Measurements from ENCODE around the gene NOL4L. TPM values are rescaled to one million over a fixed set of nuclear protein-coding genes. Genes with fewer than 3 reads are reported as not detected.

Gene NOL4L
- total RNA-seq, 4 donors from 2014 or later, result 18.5 to 29.9 (median 24.8) TPM

DNA sequence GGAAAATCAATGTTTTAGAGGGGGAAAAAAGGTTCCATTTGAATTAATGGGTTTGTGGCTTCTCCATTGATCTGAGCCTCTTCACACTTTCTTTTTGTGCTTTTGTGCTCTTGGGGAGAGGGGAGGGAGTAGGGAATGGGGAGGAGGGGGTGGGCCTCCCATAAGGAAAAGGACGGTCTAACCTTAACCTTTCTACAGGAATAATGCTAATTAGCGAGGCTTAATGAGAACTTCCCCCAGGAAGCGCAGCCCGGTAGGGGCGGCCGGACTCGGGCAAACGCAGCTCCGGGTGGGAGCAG lies 103.0 kb downstream of the NOL4L start:
- Histone ChIP-seq H3K27me3 (no peaks in the 10 kb centered on the region), H3K4me3 (replicated peaks in 1 of 3) (peak overlapping the region; percentile 34 to 89 (median 75)), H3K9me3 (no peaks in the 10 kb centered on the region), H3K4me1 (peaks cover 42 to 53% of the 10 kb centered on the region in 2 donors), H3K36me3 (no peaks in the 10 kb centered on the region), H3K27ac (peak overlapping the region; percentile 28 to 93 (median 82))
- TF ChIP-seq, protein P1, sequence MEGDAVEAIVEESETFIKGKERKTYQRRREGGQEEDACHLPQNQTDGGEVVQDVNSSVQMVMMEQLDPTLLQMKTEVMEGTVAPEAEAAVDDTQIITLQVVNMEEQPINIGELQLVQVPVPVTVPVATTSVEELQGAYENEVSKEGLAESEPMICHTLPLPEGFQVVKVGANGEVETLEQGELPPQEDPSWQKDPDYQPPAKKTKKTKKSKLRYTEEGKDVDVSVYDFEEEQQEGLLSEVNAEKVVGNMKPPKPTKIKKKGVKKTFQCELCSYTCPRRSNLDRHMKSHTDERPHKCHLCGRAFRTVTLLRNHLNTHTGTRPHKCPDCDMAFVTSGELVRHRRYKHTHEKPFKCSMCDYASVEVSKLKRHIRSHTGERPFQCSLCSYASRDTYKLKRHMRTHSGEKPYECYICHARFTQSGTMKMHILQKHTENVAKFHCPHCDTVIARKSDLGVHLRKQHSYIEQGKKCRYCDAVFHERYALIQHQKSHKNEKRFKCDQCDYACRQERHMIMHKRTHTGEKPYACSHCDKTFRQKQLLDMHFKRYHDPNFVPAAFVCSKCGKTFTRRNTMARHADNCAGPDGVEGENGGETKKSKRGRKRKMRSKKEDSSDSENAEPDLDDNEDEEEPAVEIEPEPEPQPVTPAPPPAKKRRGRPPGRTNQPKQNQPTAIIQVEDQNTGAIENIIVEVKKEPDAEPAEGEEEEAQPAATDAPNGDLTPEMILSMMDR (IDR thresholded peaks at IDR 0.05), result no peak
- no peak for TF ChIP-seq POLR2A (IDR thresholded peaks at IDR 0.05)
- WGBS, 2 donors, result 5 to 10% methylated on average over 9 of the region's 9 CpGs
- intact Hi-C loops (cut with DNase I), result loop anchor here (5.0 kb wide), 1 partner anchor 125 kb away; the partner anchor contains the start of gene ASXL1
- DNase-seq, result no peak

DNA sequence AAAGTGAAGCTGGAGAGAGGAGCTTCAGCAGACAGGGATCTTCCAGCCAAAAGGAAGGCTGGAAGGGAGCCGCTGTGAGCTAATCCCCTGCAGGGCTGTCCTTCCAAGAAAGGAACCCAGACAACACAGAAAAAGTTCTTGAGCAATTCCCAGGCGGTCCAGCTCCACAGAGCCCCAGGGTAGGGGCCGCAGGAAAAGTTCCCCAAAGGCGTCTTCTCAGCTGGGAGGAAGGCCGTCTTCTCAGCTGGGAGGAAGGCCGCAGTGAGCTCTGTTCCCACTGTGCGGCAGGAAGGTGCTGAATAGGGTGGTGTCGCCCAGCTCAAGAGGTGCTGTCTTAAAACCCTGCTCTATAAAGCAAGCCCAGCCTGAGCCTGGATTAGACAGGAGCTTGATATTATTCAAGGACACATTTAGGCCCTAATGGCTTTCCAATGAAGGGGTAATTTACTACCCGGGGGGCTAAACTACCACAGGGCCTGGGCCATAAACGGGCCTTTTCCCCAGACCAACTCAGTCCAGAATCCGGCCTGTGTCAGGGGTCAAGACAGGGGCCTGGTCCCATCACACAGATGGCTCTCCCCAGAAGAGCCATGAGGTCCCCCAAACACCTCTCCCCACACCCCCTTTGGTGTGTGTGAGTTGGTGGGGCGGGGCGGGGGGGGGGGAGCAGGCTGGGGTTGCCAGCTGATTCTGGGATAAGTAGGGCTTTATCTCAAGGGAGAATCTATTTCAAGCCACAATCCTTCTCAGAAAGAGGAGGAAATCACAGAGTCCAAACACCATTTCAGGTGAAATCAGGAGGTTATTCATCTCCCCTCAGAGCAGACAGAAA lies 103.6 kb downstream of the NOL4L start:
- intact Hi-C loops (cut with DNase I), result loop anchor here (5.0 kb wide), 1 partner anchor 124 kb away; the partner anchor contains the start of gene ASXL1
- Histone ChIP-seq H3K4me1 (peaks cover 47 to 59% of the 10 kb centered on the region in 2 donors), H3K4me3 (replicated peaks in 1 of 3) (peak overlapping the region in 1 of 3 donors; percentile 89), H3K27me3 (no peaks in the 10 kb centered on the region), H3K9me3 (no peaks in the 10 kb centered on the region), H3K36me3 (no peaks in the 10 kb centered on the region), H3K27ac (peak overlapping the region; percentile 28 to 93 (median 82))
- WGBS, 2 donors, result 34 to 46% methylated on average over 11 of the region's 13 CpGs
- TF ChIP-seq, protein P1 (IDR thresholded peaks at IDR 0.05), result no peak
- no peak for DNase-seq

DNA sequence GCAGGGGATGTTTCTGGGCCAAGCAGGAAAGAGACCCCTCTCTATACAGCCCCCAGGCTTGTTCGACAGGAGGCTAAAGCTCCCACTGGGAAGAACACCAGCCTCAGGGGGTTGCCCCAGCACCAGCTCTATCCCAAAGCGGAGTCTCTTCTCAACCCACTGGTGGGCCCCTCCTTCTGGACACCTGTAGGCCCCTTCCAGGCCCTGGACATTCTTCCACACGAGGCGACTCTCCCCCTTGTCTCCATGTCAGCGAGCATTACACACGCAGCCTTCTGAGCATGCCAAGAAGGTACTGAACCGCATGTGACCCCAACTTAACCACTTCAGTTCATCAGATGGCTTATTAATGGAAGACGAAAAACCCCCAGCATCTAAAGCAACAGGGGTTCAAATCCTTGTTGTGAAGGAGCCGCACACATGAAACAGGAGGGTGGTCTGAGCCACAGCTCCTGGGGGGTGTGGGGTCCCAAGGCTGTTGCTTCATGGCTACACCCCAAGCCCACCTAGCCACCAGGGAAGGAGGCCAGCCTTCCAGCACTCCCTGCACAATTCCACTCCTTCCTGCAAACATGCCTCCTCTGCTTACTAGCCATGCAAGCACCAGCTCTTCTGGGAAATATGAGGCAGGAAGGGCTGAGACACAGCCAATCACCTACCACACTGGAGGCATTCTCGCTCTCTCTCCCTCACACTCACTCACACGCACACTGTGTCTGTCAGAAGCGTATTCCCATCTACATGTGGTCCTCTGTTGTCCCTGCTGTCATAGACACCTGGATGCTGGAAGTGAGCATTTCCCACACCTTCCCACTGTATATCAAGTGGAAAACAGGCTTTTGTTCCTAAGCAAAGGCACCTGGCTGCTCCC lies 104.5 kb downstream of the NOL4L start:
- Histone ChIP-seq H3K36me3 (no peaks in the 10 kb centered on the region), H3K27ac (peak overlapping the region; percentile 28 to 93 (median 82)), H3K4me3 (replicated peaks in 1 of 3) (no peak overlapping the region), H3K4me1 (peaks cover 56 to 68% of the 10 kb centered on the region in 2 donors), H3K9me3 (no peaks in the 10 kb centered on the region), H3K27me3 (no peaks in the 10 kb centered on the region)
- intact Hi-C loops (cut with DNase I), result loop anchor here (5.0 kb wide), 1 partner anchor 123 kb away; the partner anchor contains the start of gene ASXL1
- DNase-seq, result peak; percentile 57 to 65
- 46 to 49% methylated on average over 11 to 12 of the region's 12 CpGs for WGBS, 2 donors
- no peak for TF ChIP-seq POLR2A (IDR thresholded peaks at IDR 0.05)
- TF ChIP-seq, protein P1 (IDR thresholded peaks at IDR 0.05), result no peak

DNA sequence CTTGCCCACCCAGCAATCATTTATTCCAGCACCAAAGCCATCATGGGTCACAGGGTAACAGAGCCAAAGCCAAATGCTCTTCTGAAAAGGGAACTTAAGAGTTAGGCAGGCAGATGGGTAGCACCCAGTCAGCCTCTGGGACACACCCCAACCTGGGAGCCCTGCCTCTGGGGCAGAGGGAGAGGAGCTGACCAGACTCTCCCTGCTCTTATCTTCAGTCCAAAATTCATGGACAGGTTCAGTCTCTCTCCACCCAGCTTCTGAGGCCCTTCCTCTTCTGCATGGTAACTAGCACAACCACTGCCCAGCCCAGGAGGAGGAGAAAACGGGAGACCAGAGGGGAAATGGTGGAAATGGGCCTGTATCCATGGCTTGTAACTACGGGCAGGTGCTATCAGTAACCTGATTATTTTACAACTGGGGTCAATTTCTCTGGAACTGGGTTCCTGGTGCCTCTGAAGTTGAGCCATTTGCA lies 105.4 kb downstream of the NOL4L start:
- no peaks in the 10 kb centered on the region for H3K36me3 ChIP-seq
- intact Hi-C loops (cut with DNase I), result loop anchor here (5.0 kb wide), 1 partner anchor 122 kb away; the partner anchor contains the start of gene ASXL1
- TF ChIP-seq, protein P1 (IDR thresholded peaks at IDR 0.05), result no peak
- TF ChIP-seq POLR2A (IDR thresholded peaks at IDR 0.05), result no peak
- no peaks in the 10 kb centered on the region for H3K27me3 ChIP-seq
- H3K4me1 ChIP-seq, result peaks cover 61 to 77% of the 10 kb centered on the region in 2 donors
- H3K9me3 ChIP-seq, result no peaks in the 10 kb centered on the region
- DNase-seq, result no peak
- H3K4me3 ChIP-seq (replicated peaks in 1 of 3), result no peak overlapping the region
- H3K27ac ChIP-seq, result peak overlapping the region in 2 of 3 donors; percentile 64 to 93
- 36 to 61% methylated on average over 2 of the region's 2 CpGs for WGBS, 2 donors

Measured in thyroid gland (tissue), 4 donors.